ENCODE measurements around the gene BBOX1. TPM values are rescaled to one million over a fixed set of nuclear protein-coding genes. Genes with fewer than 3 reads are reported as not detected.

BBOX1 gene
- total RNA-seq, 4 donors from 2014 or later = 28.6 to 51.0 (median 44.7) TPM

- TF ChIP-seq POLR2AphosphoS5 (IDR thresholded peaks at IDR 0.05) (no peak), POLR2A (IDR thresholded peaks at IDR 0.05) (no peak), EP300 (IDR thresholded peaks at IDR 0.05) (no peak)
- TF ChIP-seq, protein P1, sequence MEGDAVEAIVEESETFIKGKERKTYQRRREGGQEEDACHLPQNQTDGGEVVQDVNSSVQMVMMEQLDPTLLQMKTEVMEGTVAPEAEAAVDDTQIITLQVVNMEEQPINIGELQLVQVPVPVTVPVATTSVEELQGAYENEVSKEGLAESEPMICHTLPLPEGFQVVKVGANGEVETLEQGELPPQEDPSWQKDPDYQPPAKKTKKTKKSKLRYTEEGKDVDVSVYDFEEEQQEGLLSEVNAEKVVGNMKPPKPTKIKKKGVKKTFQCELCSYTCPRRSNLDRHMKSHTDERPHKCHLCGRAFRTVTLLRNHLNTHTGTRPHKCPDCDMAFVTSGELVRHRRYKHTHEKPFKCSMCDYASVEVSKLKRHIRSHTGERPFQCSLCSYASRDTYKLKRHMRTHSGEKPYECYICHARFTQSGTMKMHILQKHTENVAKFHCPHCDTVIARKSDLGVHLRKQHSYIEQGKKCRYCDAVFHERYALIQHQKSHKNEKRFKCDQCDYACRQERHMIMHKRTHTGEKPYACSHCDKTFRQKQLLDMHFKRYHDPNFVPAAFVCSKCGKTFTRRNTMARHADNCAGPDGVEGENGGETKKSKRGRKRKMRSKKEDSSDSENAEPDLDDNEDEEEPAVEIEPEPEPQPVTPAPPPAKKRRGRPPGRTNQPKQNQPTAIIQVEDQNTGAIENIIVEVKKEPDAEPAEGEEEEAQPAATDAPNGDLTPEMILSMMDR (IDR thresholded peaks at IDR 0.05) = no peak
Observed at GRCh38 chr11:27041141-27041899, 705 bp downstream of the BBOX1 start.

GRCh38 chr11:27046956-27047355 lies 6.3 kb downstream of the BBOX1 start:
- no peak overlapping the region for H3K4me3 ChIP-seq
- no peak for DNase-seq (ENCODE audit: low spot score in 2 of 2)
- peak overlapping the region; percentile 27 for H3K27ac ChIP-seq
- no peaks in the 10 kb centered on the region for H3K27me3 ChIP-seq
- TF ChIP-seq, protein P1 (IDR thresholded peaks at IDR 0.05) = no peak
- TF ChIP-seq POLR2AphosphoS5 (IDR thresholded peaks at IDR 0.05) (no peak), POLR2A (IDR thresholded peaks at IDR 0.05) (no peak), EP300 (IDR thresholded peaks at IDR 0.05) (no peak)
- H3K36me3 ChIP-seq = no peaks in the 10 kb centered on the region
- H3K4me1 ChIP-seq = no peaks in the 10 kb centered on the region
- 53% methylated on average over 2 of the region's 2 CpGs for WGBS
- peaks cover 6% of the 10 kb centered on the region for H3K9me3 ChIP-seq

More at GRCh38 chr11:27041141-27041899, 705 bp downstream of the BBOX1 start:
- peak overlapping the region; percentile 82 for H3K27ac ChIP-seq
- DNase-seq (ENCODE audit: low spot score in 2 of 2) = no peak
- H3K36me3 ChIP-seq = no peaks in the 10 kb centered on the region
- 40% methylated on average over 2 of the region's 2 CpGs for WGBS
- no peak overlapping the region for H3K4me3 ChIP-seq
- peaks cover 12% of the 10 kb centered on the region for H3K4me1 ChIP-seq
- no peaks in the 10 kb centered on the region for H3K9me3 ChIP-seq
- H3K27me3 ChIP-seq = no peaks in the 10 kb centered on the region

DNA sequence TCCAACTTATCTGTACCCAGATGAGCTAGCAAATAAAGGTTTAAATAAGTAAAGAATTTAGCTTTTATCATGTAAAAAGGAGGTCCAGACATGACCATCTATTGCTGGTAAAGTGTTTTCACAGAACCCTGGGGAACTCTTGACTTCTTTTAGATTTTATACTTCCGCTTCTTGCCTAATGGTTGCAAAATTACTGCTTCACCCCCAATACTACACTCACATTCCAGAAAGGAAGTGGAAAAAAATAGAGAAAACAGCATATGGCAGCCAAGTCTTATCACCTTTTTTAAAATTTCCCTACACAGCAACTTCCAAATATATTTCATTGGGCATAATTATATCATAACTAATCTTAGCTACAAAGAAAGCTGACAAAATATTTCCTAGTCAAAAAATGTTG lies 12.1 kb downstream of the BBOX1 start:
- Histone ChIP-seq H3K9me3 (peaks cover 6% of the 10 kb centered on the region), H3K27me3 (no peaks in the 10 kb centered on the region), H3K27ac (no peak overlapping the region), H3K4me1 (no peaks in the 10 kb centered on the region), H3K36me3 (no peaks in the 10 kb centered on the region), H3K4me3 (no peak overlapping the region)
- TF ChIP-seq POLR2AphosphoS5 (IDR thresholded peaks at IDR 0.05) = no peak
- TF ChIP-seq EP300 (IDR thresholded peaks at IDR 0.05) = no peak
- no peak for TF ChIP-seq POLR2A (IDR thresholded peaks at IDR 0.05)
- TF ChIP-seq, protein P1 (IDR thresholded peaks at IDR 0.05) = no peak
- 94% methylated on average over 1 of the region's 1 CpG for WGBS
- no peak for DNase-seq (ENCODE audit: low spot score in 2 of 2)

DNA sequence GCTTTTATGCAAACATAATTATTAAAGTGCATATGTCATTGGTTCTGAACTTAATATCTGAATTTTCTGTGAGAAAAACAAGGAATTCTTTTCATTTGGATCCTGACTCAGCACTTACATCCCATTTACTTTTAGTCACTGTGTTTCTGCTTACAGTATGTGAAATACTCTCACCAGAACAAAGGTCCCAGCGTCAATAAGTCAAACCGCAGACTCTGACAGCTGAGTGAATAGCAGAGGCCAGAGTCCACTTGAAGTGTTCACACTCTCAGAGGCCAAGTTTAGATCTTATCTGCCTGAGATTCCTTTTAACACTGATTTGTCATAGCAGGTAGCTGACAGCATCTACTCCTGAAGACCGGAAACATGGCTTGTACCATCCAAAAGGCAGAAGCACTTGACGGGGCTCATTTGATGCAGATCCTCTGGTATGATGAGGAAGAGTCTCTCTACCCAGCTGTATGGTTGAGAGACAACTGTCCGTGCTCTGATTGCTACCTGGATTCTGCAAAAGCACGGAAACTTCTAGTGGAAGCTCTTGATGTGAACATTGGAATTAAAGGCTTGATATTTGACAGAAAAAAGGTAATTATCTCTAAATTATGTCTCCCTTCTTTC lies 14.6 kb downstream of the BBOX1 start:
- WGBS = 85% methylated on average over 6 of the region's 6 CpGs
- no peaks in the 10 kb centered on the region for H3K36me3 ChIP-seq
- H3K4me3 ChIP-seq = no peak overlapping the region
- no peak overlapping the region for H3K27ac ChIP-seq
- H3K27me3 ChIP-seq = no peaks in the 10 kb centered on the region
- TF ChIP-seq POLR2A (IDR thresholded peaks at IDR 0.05) (no peak), EP300 (IDR thresholded peaks at IDR 0.05) (no peak), POLR2AphosphoS5 (IDR thresholded peaks at IDR 0.05) (no peak)
- TF ChIP-seq, protein P1 (IDR thresholded peaks at IDR 0.05) = no peak
- no peak for DNase-seq (ENCODE audit: low spot score in 2 of 2)
- H3K4me1 ChIP-seq = no peaks in the 10 kb centered on the region
- no peaks in the 10 kb centered on the region for H3K9me3 ChIP-seq

DNA sequence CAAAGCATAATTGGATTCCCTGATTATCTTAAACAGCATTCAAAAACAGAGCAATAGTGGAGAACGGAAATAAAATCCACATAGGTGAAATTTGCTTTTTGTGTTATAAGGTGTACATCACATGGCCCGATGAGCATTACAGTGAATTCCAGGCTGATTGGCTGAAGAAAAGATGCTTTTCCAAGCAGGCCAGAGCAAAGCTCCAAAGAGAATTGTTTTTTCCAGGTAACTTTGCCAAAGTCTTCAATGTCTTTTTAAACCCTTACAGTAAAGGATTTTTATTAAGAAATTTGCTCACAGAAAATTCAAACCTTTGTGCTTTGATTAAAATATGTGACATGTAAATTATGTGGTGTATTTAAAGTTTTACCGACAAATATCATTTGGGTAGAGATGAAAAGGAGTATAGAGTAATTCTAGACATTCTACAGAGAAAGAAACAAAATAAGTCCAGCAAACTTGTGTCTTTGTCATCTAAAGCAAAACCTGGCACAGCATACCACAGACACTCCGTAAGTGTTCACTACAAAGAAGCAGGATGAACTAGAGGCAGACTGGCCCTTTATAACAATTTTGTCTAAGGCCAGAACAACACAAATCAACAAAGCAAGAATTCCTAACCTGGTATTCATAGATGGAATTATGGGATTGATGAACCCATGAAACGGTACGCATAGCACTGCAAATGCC lies 16.6 kb downstream of the BBOX1 start:
- Histone ChIP-seq H3K9me3 (no peaks in the 10 kb centered on the region), H3K27me3 (no peaks in the 10 kb centered on the region), H3K4me3 (no peak overlapping the region), H3K36me3 (no peaks in the 10 kb centered on the region), H3K4me1 (no peaks in the 10 kb centered on the region), H3K27ac (no peak overlapping the region)
- TF ChIP-seq EP300 (IDR thresholded peaks at IDR 0.05) (no peak), POLR2A (IDR thresholded peaks at IDR 0.05) (no peak), POLR2AphosphoS5 (IDR thresholded peaks at IDR 0.05) (no peak)
- TF ChIP-seq, protein P1 (IDR thresholded peaks at IDR 0.05) = no peak
- no peak for DNase-seq (ENCODE audit: low spot score in 2 of 2)
- WGBS = 87% methylated on average over 6 of the region's 6 CpGs

All from suprapubic skin (tissue), 4 donors.